ENCODE measurements around the gene UXS1. TPM values are rescaled to one million over a fixed set of nuclear protein-coding genes. Genes with fewer than 3 reads are reported as not detected.

The UXS1 gene
- polyA plus RNA-seq, 1 donor from 2014 or later: 19.1 TPM

GRCh38 chr2:106139238-106139935 is 54.7 kb downstream of the UXS1 start:
- no peak overlapping the region for H3K9ac ChIP-seq (ENCODE audit: low read length)
- no peak overlapping the region for H3K4me3 ChIP-seq (ENCODE audit: low read length)
- no peaks in the 10 kb centered on the region for H4K20me1 ChIP-seq (ENCODE audit: insufficient read depth)
- H3K9me3 ChIP-seq (ENCODE audit: low read length): no peaks in the 10 kb centered on the region
- no peaks in the 10 kb centered on the region for H3F3A ChIP-seq (ENCODE audit: insufficient read depth, low read length, poor library complexity, severe bottlenecking)
- H2AFZ ChIP-seq (ENCODE audit: low read depth, low read length): no peak overlapping the region
- H3K9me2 ChIP-seq (ENCODE audit: insufficient read depth, low read length): no peaks in the 10 kb centered on the region
- H3K4me2 ChIP-seq (ENCODE audit: low read length): no peak overlapping the region
- H3K36me3 ChIP-seq (ENCODE audit: insufficient read depth, low read length): no peaks in the 10 kb centered on the region
- no peak overlapping the region for H3K27ac ChIP-seq (ENCODE audit: low read length)
- H3K27me3 ChIP-seq (ENCODE audit: insufficient read depth, low read depth, low read length): no peaks in the 10 kb centered on the region
- H3K79me2 ChIP-seq (replicated peaks; ENCODE audit: insufficient read depth, low read length): no peaks in the 10 kb centered on the region
- TF ChIP-seq SMC3 (conservative IDR thresholded peaks at IDR 0.05; ENCODE audit: poor library complexity): no peak
- no peak for TF ChIP-seq REST (IDR thresholded peaks at IDR 0.05; ENCODE audit: borderline replicate concordance)
- no peak for TF ChIP-seq POLR2AphosphoS5 (IDR thresholded peaks at IDR 0.05)
- TF ChIP-seq EP300 (conservative IDR thresholded peaks at IDR 0.05; ENCODE audit: poor library complexity, severe bottlenecking): no peak
- no peak for TF ChIP-seq MXI1 (conservative IDR thresholded peaks at IDR 0.05; ENCODE audit: poor library complexity, severe bottlenecking)
- no peak for TF ChIP-seq EZH2 (IDR thresholded peaks at IDR 0.05; ENCODE audit: borderline replicate concordance, insufficient read depth, low read length, poor library complexity, severe bottlenecking)
- TF ChIP-seq CTCF (IDR thresholded peaks at IDR 0.05; ENCODE audit: poor library complexity, severe bottlenecking): no peak
- TF ChIP-seq TAF1 (IDR thresholded peaks at IDR 0.05; ENCODE audit: low read depth): no peak
- no peak for TF ChIP-seq RAD21 (conservative IDR thresholded peaks at IDR 0.05)

GRCh38 chr2:106138543-106139237 is 55.4 kb downstream of the UXS1 start:
- TF ChIP-seq EP300 (conservative IDR thresholded peaks at IDR 0.05; ENCODE audit: poor library complexity, severe bottlenecking) (no peak), TAF1 (IDR thresholded peaks at IDR 0.05; ENCODE audit: low read depth) (no peak), CTCF (IDR thresholded peaks at IDR 0.05; ENCODE audit: poor library complexity, severe bottlenecking) (no peak), EZH2 (IDR thresholded peaks at IDR 0.05; ENCODE audit: borderline replicate concordance, insufficient read depth, low read length, poor library complexity, severe bottlenecking) (no peak), SMC3 (conservative IDR thresholded peaks at IDR 0.05; ENCODE audit: poor library complexity) (no peak), POLR2AphosphoS5 (IDR thresholded peaks at IDR 0.05) (no peak), RAD21 (conservative IDR thresholded peaks at IDR 0.05) (no peak), MXI1 (conservative IDR thresholded peaks at IDR 0.05; ENCODE audit: poor library complexity, severe bottlenecking) (no peak), REST (IDR thresholded peaks at IDR 0.05; ENCODE audit: borderline replicate concordance) (no peak)
- H4K20me1 ChIP-seq (ENCODE audit: insufficient read depth): no peaks in the 10 kb centered on the region
- no peaks in the 10 kb centered on the region for H3K27me3 ChIP-seq (ENCODE audit: insufficient read depth, low read depth, low read length)
- no peak overlapping the region for H3K4me3 ChIP-seq (ENCODE audit: low read length)
- H3K27ac ChIP-seq (ENCODE audit: low read length): no peak overlapping the region
- no peak overlapping the region for H3K9ac ChIP-seq (ENCODE audit: low read length)
- no peaks in the 10 kb centered on the region for H3K9me3 ChIP-seq (ENCODE audit: low read length)
- no peak overlapping the region for H3K4me2 ChIP-seq (ENCODE audit: low read length)
- H3F3A ChIP-seq (ENCODE audit: insufficient read depth, low read length, poor library complexity, severe bottlenecking): no peaks in the 10 kb centered on the region
- no peaks in the 10 kb centered on the region for H3K36me3 ChIP-seq (ENCODE audit: insufficient read depth, low read length)
- no peak overlapping the region for H2AFZ ChIP-seq (ENCODE audit: low read depth, low read length)
- H3K79me2 ChIP-seq (replicated peaks; ENCODE audit: insufficient read depth, low read length): no peaks in the 10 kb centered on the region
- H3K9me2 ChIP-seq (ENCODE audit: insufficient read depth, low read length): no peaks in the 10 kb centered on the region
